Mesendoderm (in vitro differentiated cells): ENCODE data around the gene NFYA.

Experiments used
- DNase-seq: peaks from one replicate; pipeline ENCODE4 v3.0.0; 2013
- H2AK5ac ChIP-seq: 2 replicates; pipeline ENCODE4 v1.6.1; 2013; ENCODE audit warnings: low read length, inconsistent platforms
- H2BK120ac ChIP-seq: 2 replicates; pipeline ENCODE4 v1.6.1; 2013; ENCODE audit warnings: low read depth, mild to moderate bottlenecking, low read length, moderate library complexity, mixed read lengths
- H2BK15ac ChIP-seq: replicated peaks from 2 replicates; pipeline ENCODE4 v1.6.1; 2013; ENCODE audit warnings: low read depth, mild to moderate bottlenecking, moderate library complexity
- H2BK5ac ChIP-seq: 2 replicates; pipeline ENCODE4 v1.6.1; 2013; ENCODE audit warnings: low read length, inconsistent platforms
- H3K18ac ChIP-seq: 2 replicates; pipeline ENCODE4 v1.6.1; 2013; ENCODE audit warnings: mild to moderate bottlenecking, low read length, mixed read lengths
- H3K23ac ChIP-seq: one replicate; pipeline ENCODE4 v1.6.1; 2013; ENCODE audit warnings: low read length
- H3K27ac ChIP-seq: 2 replicates; pipeline ENCODE4 v1.5.1; 2013; ENCODE audit warnings: low read depth, mild to moderate bottlenecking, inconsistent platforms, low read length, moderate library complexity
- H3K27me3 ChIP-seq: 2 replicates; pipeline ENCODE4 v1.6.1; 2013; ENCODE audit warnings: low read length, control low read depth, mild to moderate bottlenecking, inconsistent platforms; ENCODE audit not compliant: insufficient read depth, poor library complexity
- H3K36me3 ChIP-seq: 2 replicates; pipeline ENCODE4 v1.6.1; 2013; ENCODE audit warnings: low read length, inconsistent platforms; ENCODE audit not compliant: control insufficient read depth, insufficient read depth
- H3K4ac ChIP-seq: one replicate; pipeline ENCODE4 v1.6.1; 2013; ENCODE audit warnings: low read depth, mild to moderate bottlenecking, low read length, moderate library complexity
- H3K4me1 ChIP-seq: 2 replicates; pipeline ENCODE4 v1.6.1; 2013; ENCODE audit warnings: low read depth, low read length, inconsistent platforms; ENCODE audit not compliant: control insufficient read depth
- H3K4me2 ChIP-seq: 2 replicates; pipeline ENCODE4 v1.6.1; 2013; ENCODE audit warnings: low read length
- H3K4me3 ChIP-seq: 2 replicates; pipeline ENCODE4 v1.5.1; 2013; ENCODE audit warnings: mild to moderate bottlenecking, low read length
- H3K56ac ChIP-seq: one replicate; pipeline ENCODE4 v1.6.1; 2013; ENCODE audit warnings: low read length
- H3K79me1 ChIP-seq: 2 replicates; pipeline ENCODE4 v1.6.1; 2013; ENCODE audit warnings: low read length, inconsistent platforms
- H3K79me2 ChIP-seq: 2 replicates; pipeline ENCODE4 v1.6.1; 2013; ENCODE audit warnings: mild to moderate bottlenecking, low read length; ENCODE audit not compliant: control insufficient read depth, insufficient read depth
- H3K9ac ChIP-seq: 2 replicates; pipeline ENCODE4 v1.6.1; 2013; ENCODE audit warnings: low read length, inconsistent platforms
- H4K5ac ChIP-seq: one replicate; pipeline ENCODE4 v1.6.1; 2013; ENCODE audit warnings: low read length
- H4K8ac ChIP-seq: one replicate; pipeline ENCODE4 v1.6.1; 2013; ENCODE audit warnings: low read depth, mild to moderate bottlenecking, control low read depth, low read length, moderate library complexity
- WGBS: extraction: QIAGEN DNeasy Blood & Tissue Kit; methylation state at CpG from one replicate; pipeline ENCODE4 v1.1.7; 2013; ENCODE audit warnings: low lambda C conversion rate, missing lambda C conversion rate; ENCODE audit not compliant: insufficient coverage; ENCODE audit errors: extremely low coverage; 5-methylcytosine and 5-hydroxymethylcytosine counted together

The NFYA gene

DNA sequence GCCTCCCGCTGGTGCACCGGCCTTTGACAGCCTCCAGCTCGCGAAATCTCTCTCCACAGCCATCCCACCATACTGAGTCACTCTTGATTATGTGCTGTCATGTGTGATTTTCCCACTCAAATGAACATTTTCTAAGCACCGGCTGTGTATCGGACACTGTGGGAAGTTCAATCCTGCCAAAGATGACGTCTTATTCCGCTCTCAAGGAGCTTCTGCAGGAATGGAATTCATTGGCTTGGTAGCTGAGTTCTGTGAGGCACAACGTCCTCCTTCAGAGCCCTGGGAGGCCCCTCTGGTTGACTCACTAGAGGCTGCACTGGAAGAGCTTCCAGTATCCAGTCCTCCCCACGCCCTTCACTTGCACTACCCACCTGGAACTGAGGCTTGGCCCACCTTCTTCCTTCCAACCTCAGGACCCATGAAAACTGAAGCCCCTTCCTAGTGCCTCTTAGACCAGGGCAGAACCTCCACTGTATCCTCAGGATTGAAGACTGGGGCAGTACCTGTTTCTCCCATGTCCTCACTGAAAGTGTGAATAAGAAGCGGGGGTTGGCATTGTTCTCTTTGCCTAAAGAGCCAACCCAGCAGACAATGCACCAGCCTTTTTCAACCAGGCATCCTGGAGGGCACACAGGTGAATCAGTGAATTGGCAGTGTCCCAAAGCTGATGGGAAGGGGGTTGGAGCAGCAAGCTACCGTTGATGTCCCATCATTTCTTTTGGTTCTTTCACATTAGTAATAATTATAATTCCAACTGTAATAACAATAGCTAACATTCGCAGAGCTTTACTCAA lies 35.5 kb upstream of the NFYA start:
- Histone ChIP-seq H3K9ac (no peak overlapping the region), H2BK120ac (no peak overlapping the region), H2BK15ac (no peak overlapping the region), H4K5ac (no peak overlapping the region), H4K8ac (no peak overlapping the region), H3K4ac (no peak overlapping the region), H3K27ac (no peak overlapping the region), H3K79me2 (no peaks in the 10 kb centered on the region), H3K36me3 (no peaks in the 10 kb centered on the region), H3K27me3 (no peaks in the 10 kb centered on the region), H3K4me2 (no peak overlapping the region), H3K18ac (no peak overlapping the region), H3K4me1 (no peaks in the 10 kb centered on the region), H3K56ac (no peak overlapping the region), H2AK5ac (no peak overlapping the region), H3K79me1 (no peaks in the 10 kb centered on the region), H3K4me3 (no peak overlapping the region), H2BK5ac (no peak overlapping the region), H3K23ac (no peak overlapping the region)
- DNase-seq, result no peak
- WGBS, result no CpG with 5 or more reads among the region's 13 CpGs

GRCh38 chr6:41038205-41038604 lies 34.6 kb upstream of the NFYA start:
- Histone ChIP-seq H3K18ac (no peak overlapping the region), H2AK5ac (no peak overlapping the region), H3K23ac (no peak overlapping the region), H3K4ac (no peak overlapping the region), H3K79me1 (no peaks in the 10 kb centered on the region), H3K4me2 (no peak overlapping the region), H3K4me1 (no peaks in the 10 kb centered on the region), H3K9ac (no peak overlapping the region), H3K36me3 (no peaks in the 10 kb centered on the region), H2BK120ac (no peak overlapping the region), H4K8ac (no peak overlapping the region), H3K4me3 (no peak overlapping the region), H3K27me3 (no peaks in the 10 kb centered on the region), H3K79me2 (no peaks in the 10 kb centered on the region), H3K27ac (no peak overlapping the region), H2BK15ac (no peak overlapping the region), H3K56ac (no peak overlapping the region), H4K5ac (no peak overlapping the region), H2BK5ac (no peak overlapping the region)
- no peak for DNase-seq
- no CpG with 5 or more reads among the region's 3 CpGs for WGBS

DNA sequence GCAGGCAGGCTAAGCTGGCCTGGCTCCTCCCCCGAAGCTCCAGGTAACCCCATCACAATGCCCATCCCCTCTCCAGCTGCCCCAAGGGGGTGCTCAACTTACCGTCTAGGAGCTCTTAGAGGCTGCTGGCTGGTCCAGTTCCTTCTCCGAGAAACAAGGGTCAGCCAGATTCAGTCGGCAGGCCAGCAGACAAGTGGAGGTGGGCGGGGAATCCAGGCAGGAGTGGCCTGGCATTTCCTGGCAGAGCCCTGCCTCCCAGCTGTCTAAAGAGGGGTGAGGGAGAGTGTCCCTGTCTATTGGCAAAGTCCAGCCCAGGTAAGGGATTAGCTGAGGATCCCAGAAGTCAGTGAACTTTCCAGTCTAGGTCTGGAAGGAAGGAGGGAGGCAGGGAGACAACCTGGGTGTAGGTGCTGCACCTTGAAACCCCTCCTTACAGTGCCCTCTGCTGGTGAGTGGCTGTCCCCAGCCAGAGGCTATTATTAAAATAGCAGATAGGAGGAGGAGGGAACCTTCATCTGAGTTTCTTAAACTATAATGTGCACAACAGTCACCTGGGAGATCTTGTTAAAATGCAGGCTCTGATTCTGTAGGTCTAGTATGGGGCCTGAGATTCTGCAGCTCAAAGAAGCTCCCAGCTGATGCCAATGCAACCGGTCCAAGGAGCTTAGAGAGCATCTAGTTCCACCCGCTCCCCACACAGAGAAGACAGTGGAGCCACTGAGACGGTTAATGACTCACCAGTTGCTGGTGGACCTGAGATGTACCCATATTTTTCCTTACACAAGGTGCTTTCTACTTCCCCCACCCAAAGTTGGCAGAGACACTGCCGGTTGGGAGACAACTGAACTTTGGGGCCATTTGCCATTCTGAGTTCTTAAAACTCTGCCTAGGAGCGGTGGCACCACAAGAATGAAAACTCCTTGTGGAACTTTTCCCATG lies 33.4 kb upstream of the NFYA start, which contains the start of gene UNC5CL:
Gene UNC5CL (minus strand): TSS at position 162 of the 939 bp plus-strand sequence. CDS start 4,147 bp downstream, outside the sequence.
- Histone ChIP-seq H2BK5ac (no peak within 1 kb of the TSS), H3K27ac (no peak within 1 kb of the TSS), H3K9ac (no peak within 1 kb of the TSS), H3K27me3 (no peaks in the 10 kb centered on the region), H4K8ac (no peak within 1 kb of the TSS), H3K4me1 (no peaks in the 10 kb centered on the region), H4K5ac (no peak within 1 kb of the TSS), H3K56ac (no peak within 1 kb of the TSS), H3K4me2 (no peak within 1 kb of the TSS), H3K79me2 (no peaks in the 10 kb centered on the region), H3K18ac (no peak within 1 kb of the TSS), H3K36me3 (no peaks in the 10 kb centered on the region), H2BK120ac (no peak within 1 kb of the TSS), H3K4me3 (no peak within 1 kb of the TSS), H3K4ac (no peak within 1 kb of the TSS), H3K23ac (no peak within 1 kb of the TSS), H3K79me1 (no peaks in the 10 kb centered on the region), H2AK5ac (no peak within 1 kb of the TSS), H2BK15ac (no peak within 1 kb of the TSS)
- DNase-seq, result peak; percentile 74
- no CpG with 5 or more reads among the region's 10 CpGs for WGBS

GRCh38 chr6:41040101-41040939 lies 32.5 kb upstream of the NFYA start:
- Histone ChIP-seq H3K4ac (no peak overlapping the region), H2BK15ac (no peak overlapping the region), H3K23ac (no peak overlapping the region), H3K18ac (no peak overlapping the region), H2BK120ac (no peak overlapping the region), H3K4me2 (no peak overlapping the region), H3K56ac (no peak overlapping the region), H3K27me3 (no peaks in the 10 kb centered on the region), H3K4me3 (no peak overlapping the region), H3K79me1 (no peaks in the 10 kb centered on the region), H3K27ac (no peak overlapping the region), H3K36me3 (no peaks in the 10 kb centered on the region), H3K4me1 (no peaks in the 10 kb centered on the region), H4K5ac (no peak overlapping the region), H2BK5ac (no peak overlapping the region), H2AK5ac (no peak overlapping the region), H4K8ac (no peak overlapping the region), H3K79me2 (no peaks in the 10 kb centered on the region), H3K9ac (no peak overlapping the region)
- DNase-seq, result peak; percentile 49
- WGBS, result no CpG with 5 or more reads among the region's 6 CpGs

DNA sequence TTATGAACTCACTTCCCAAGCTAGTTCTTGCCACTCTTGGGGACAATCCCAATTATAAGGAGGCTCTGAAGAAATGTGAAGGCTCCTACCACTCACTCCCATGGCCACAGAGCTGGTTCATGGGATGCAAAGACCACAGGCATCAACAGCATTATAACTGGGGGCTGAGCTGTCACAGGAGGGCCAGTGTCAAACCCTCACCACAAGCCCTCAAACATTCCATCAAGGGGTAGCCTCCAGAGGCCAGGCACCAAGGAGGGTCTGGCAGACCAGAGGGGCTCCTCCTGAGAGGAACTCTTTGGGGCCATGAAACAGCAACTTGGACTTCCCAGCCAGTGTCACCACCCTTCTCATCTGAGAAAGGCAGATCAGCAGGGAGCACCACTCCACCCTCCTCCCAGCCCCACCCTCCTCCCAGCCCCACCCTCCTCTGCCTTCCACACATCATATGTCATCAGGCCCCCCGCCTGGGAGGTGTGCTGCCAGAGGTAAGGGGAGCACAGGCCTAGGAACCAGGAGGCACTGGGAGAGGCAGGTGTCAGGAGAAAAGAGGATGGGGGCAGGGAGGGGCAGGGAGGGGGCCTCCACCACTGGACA lies 31.7 kb upstream of the NFYA start:
- no peak for DNase-seq
- no peak overlapping the region for H2AK5ac ChIP-seq

More for the DNA sequence above, 31.7 kb upstream of the NFYA start:
- H3K56ac ChIP-seq, result no peak overlapping the region
- no peak overlapping the region for H3K18ac ChIP-seq
- no peak overlapping the region for H2BK120ac ChIP-seq
- H3K79me1 ChIP-seq, result no peaks in the 10 kb centered on the region
- H3K27ac ChIP-seq, result no peak overlapping the region
- H3K4me2 ChIP-seq, result no peak overlapping the region
- no peak overlapping the region for H4K8ac ChIP-seq
- H3K79me2 ChIP-seq, result no peaks in the 10 kb centered on the region
- H3K27me3 ChIP-seq, result no peaks in the 10 kb centered on the region
- H3K23ac ChIP-seq, result no peak overlapping the region
- H2BK5ac ChIP-seq, result no peak overlapping the region
- no peak overlapping the region for H4K5ac ChIP-seq
- no peak overlapping the region for H3K9ac ChIP-seq
- no peak overlapping the region for H3K4ac ChIP-seq
- WGBS, result no CpG with 5 or more reads among the region's 1 CpG
- no peaks in the 10 kb centered on the region for H3K36me3 ChIP-seq
- H3K4me3 ChIP-seq, result no peak overlapping the region
- no peaks in the 10 kb centered on the region for H3K4me1 ChIP-seq
- no peak overlapping the region for H2BK15ac ChIP-seq
